ENCODE measurements around the gene PPT1. TPM values are rescaled to one million over a fixed set of nuclear protein-coding genes. Genes with fewer than 3 reads are reported as not detected.
A peak's percentile ranks its signal among the peaks of the same experiment; 100 is the strongest.

PPT1 gene
- polyA plus RNA-seq, 1 of the 3 experiments (the other 2 are of a cell fraction) = 26.0 TPM

DNA sequence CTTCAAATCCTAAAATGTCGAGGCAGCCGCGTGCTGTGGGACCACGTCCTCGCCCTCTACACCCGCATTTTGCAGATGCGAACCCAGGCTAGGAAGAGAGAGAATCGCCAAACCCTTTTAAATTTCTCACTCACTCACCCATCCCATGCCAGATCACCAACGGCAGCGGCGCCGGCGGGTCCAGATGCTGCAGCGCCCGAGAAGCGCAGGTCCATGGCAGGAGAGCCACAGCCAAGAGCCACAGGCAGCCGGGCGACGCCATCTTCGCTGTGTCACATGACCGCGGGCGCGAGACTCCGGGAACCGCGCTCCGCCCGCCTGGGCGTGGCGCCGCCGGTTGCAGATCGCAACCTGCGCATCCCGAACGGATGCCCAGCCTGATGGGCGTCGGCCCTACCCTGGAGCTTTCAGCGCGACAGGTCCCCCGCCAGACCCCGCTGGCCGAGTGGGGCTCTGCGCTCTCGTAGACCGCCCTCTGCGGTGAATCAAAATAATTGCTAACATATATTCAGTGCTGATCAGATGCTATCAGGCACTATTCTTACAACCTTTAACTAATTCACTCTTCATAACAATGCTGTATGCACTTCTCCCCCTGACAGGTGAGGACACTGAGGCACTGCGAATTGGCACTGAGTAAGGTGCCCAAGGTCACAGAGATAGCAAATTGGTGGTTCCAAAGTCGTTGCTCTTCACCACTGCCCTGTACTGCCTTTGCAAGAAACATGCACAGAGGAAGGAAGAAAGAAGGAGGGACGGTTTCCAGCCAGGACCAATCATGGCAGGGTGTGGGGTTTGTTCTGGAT lies at the start of gene PPT1 (continued):
- TF ChIP-seq, protein P1, sequence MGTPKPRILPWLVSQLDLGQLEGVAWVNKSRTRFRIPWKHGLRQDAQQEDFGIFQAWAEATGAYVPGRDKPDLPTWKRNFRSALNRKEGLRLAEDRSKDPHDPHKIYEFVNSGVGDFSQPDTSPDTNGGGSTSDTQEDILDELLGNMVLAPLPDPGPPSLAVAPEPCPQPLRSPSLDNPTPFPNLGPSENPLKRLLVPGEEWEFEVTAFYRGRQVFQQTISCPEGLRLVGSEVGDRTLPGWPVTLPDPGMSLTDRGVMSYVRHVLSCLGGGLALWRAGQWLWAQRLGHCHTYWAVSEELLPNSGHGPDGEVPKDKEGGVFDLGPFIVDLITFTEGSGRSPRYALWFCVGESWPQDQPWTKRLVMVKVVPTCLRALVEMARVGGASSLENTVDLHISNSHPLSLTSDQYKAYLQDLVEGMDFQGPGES (IDR thresholded peaks at IDR 0.05; ENCODE audit: low read depth, low read length) = no peak
- TF ChIP-seq POLR2AphosphoS5 (IDR thresholded peaks at IDR 0.05; ENCODE audit: low read depth, low read length) = peak; percentile 84
- TF ChIP-seq RAD21 (IDR thresholded peaks at IDR 0.05; ENCODE audit: low read length) = no peak
- TF ChIP-seq TCF12 (IDR thresholded peaks at IDR 0.05) = peak; percentile 9; the same call in 1 of the 2 replicates
- TF ChIP-seq, protein P2, sequence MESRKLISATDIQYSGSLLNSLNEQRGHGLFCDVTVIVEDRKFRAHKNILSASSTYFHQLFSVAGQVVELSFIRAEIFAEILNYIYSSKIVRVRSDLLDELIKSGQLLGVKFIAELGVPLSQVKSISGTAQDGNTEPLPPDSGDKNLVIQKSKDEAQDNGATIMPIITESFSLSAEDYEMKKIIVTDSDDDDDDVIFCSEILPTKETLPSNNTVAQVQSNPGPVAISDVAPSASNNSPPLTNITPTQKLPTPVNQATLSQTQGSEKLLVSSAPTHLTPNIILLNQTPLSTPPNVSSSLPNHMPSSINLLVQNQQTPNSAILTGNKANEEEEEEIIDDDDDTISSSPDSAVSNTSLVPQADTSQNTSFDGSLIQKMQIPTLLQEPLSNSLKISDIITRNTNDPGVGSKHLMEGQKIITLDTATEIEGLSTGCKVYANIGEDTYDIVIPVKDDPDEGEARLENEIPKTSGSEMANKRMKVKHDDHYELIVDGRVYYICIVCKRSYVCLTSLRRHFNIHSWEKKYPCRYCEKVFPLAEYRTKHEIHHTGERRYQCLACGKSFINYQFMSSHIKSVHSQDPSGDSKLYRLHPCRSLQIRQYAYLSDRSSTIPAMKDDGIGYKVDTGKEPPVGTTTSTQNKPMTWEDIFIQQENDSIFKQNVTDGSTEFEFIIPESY (IDR thresholded peaks at IDR 0.05; ENCODE audit: borderline replicate concordance, low read depth) = peak; percentile 91
- TF ChIP-seq SIN3A (IDR thresholded peaks at IDR 0.05; ENCODE audit: borderline replicate concordance, low read depth, low read length) = peak; percentile 49; the same call in 1 of the 2 replicates
- peak; percentile 35 for TF ChIP-seq CTCF (IDR thresholded peaks at IDR 0.05)
- no peak for TF ChIP-seq SMC3 (IDR thresholded peaks at IDR 0.05; ENCODE audit: low read depth, low read length)
- TF ChIP-seq MXI1 (IDR thresholded peaks at IDR 0.05; ENCODE audit: low read depth, low read length) = peak; percentile 82; the same call in 1 of the 2 replicates

GRCh38 chr1:40143891-40144575 lies 47.0 kb upstream of the PPT1 start:
- no peak overlapping the region for H2AFZ ChIP-seq (ENCODE audit: low read depth)
- H3K9me3 ChIP-seq = no peaks in the 10 kb centered on the region
- peak; percentile 60 for DNase-seq
- H3K9me2 ChIP-seq = no peaks in the 10 kb centered on the region
- H3F3A ChIP-seq (replicated peaks; ENCODE audit: insufficient read depth) = peaks cover 7% of the 10 kb centered on the region
- no peaks in the 10 kb centered on the region for H4K20me1 ChIP-seq (ENCODE audit: insufficient read depth)
- no peaks in the 10 kb centered on the region for H3K79me2 ChIP-seq (ENCODE audit: insufficient read depth)
- no peak overlapping the region for H3K9ac ChIP-seq
- H3K27ac ChIP-seq (ENCODE audit: low read depth in 2 of 2, low read length in 1 of 2) = no peak overlapping the region
- no peaks in the 10 kb centered on the region for H3K36me3 ChIP-seq (replicated peaks in 1 of 2; ENCODE audit: control insufficient read depth in 1 of 2, insufficient read depth in 2 of 2, low read length in 1 of 2)
- ChIA-PET POLR2A (interaction anchor here (0.6 kb wide), 2 partner anchors 103 to 194 kb away, joined by 3 read pairs; no protein-coding TSS in a partner anchor), CTCF (interaction anchor here (0.6 to 8.8 kb wide), 94 partner anchors 9 to 1203 kb away, joined by 3 to 172 read pairs (median 4); partner anchors contain the start of genes COL9A2, PPT1, RLF and ZFP69B)
- peak overlapping the region; percentile 36; the same call in 1 of the 2 replicates for H3K4me2 ChIP-seq
- H3K4me1 ChIP-seq (ENCODE audit: control insufficient read depth in 1 of 2, insufficient read depth in 2 of 2, low read depth in 1 of 2, low read length in 1 of 2) = peaks cover 0 to 8% of the 10 kb centered on the region in 2 experiments; a peak in 1 of 4 replicates
- H3K27me3 ChIP-seq (ENCODE audit: insufficient read depth) = no peaks in the 10 kb centered on the region; the same call in 1 of the 2 replicates
- no peak overlapping the region; a peak in 2 of 4 replicates for H3K4me3 ChIP-seq (ENCODE audit: low read depth in 2 of 2, low read length in 1 of 2)
- 20% methylated on average over 6 of the region's 7 CpGs for WGBS (ENCODE audit: low lambda C conversion rate)
- TF ChIP-seq CTCF (IDR thresholded peaks at IDR 0.05) (peak; percentile 81), FOXM1 (IDR thresholded peaks at IDR 0.05; ENCODE audit: low read depth) (no peak), MEF2A (IDR thresholded peaks at IDR 0.05; ENCODE audit: borderline replicate concordance, low read depth) (no peak), TEAD4 (IDR thresholded peaks at IDR 0.05; ENCODE audit: borderline replicate concordance, insufficient read depth) (no peak), SMC3 (IDR thresholded peaks at IDR 0.05; ENCODE audit: low read depth, low read length) (peak; percentile 62), TCF12 (IDR thresholded peaks at IDR 0.05) (no peak), YY1 (IDR thresholded peaks at IDR 0.05; ENCODE audit: low read depth) (no peak), GATA2 (CRISPR knock-in tag; IDR thresholded peaks at IDR 0.05) (no peak), EZH2phosphoT487 (IDR thresholded peaks at IDR 0.05; ENCODE audit: borderline replicate concordance, low read depth) (no peak), ELF1 (IDR thresholded peaks at IDR 0.05) (no peak), RCOR1 (IDR thresholded peaks at IDR 0.05; ENCODE audit: low read length) (peak; percentile 11; the same call in 1 of the 2 replicates), FOXJ3 (CRISPR knock-in tag; IDR thresholded peaks at IDR 0.05) (no peak), NFIC (IDR thresholded peaks at IDR 0.05; ENCODE audit: borderline replicate concordance) (no peak)
- TF ChIP-seq, protein P2 (IDR thresholded peaks at IDR 0.05; ENCODE audit: borderline replicate concordance, low read depth) = no peak

Data from SK-N-SH (cell line).